Nephron (organoid): ENCODE data around the gene KCNH1.

Experiments
- H3K27ac Mint-ChIP-seq, 3 experiments: 2 replicates each; pipeline ENCODE4 v1.8.0; 2020; ENCODE audit warnings: mixed read lengths in 3 of 3, mild to moderate bottlenecking in 2 of 3, moderate library complexity in 1 of 3
- H3K27me3 Mint-ChIP-seq: 2 replicates; pipeline ENCODE4 v1.8.0; 2021; ENCODE audit warnings: low read depth, mild to moderate bottlenecking, moderate library complexity, mixed read lengths
- H3K36me3 Mint-ChIP-seq: 2 replicates; pipeline ENCODE4 v1.8.0; 2020; ENCODE audit warnings: low read depth, mixed read lengths
- H3K4me1 Mint-ChIP-seq: 2 replicates; pipeline ENCODE4 v1.8.0; 2020; ENCODE audit warnings: mixed read lengths
- H3K4me3 Mint-ChIP-seq, 3 experiments: 2 replicates each; pipeline ENCODE4 v1.8.0; 2020; ENCODE audit warnings: mild to moderate bottlenecking in 3 of 3, mixed read lengths in 3 of 3, moderate library complexity in 2 of 3
- H3K9me3 Mint-ChIP-seq: 2 replicates; pipeline ENCODE4 v1.8.0; 2020; ENCODE audit warnings: mixed read lengths
- CTCF ChIP-seq, 3 experiments: fragments of 200-600 bp; sonication (generic); IDR thresholded peaks; one replicate each; pipeline ENCODE4 v1.5.0; 2021; ENCODE audit warnings: antibody characterized with exemption in 3 of 3; ENCODE audit not compliant: unreplicated experiment in 3 of 3

Gene KCNH1

DNA sequence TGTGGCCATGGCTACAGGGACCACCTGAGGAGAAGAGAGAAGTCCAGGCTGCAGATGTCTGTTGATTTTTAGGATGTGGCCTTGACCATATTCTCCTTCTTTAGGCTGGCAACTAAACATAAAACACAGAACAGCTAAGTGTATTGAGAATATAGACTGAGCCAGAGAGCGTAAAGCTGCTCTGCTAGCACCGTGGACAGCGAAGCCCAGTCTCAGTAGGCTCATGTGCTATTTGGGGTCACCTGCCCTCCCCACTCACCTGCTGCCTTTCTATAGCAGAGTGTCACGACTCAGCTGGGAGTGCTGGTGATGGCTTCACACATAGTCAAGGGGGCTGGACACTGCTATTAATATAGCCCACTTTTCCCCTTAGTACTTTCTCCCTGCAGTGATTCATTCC, 278.5 kb downstream of the KCNH1 start:
- no peak for TF ChIP-seq CTCF (IDR thresholded peaks at IDR 0.05; ENCODE audit: unreplicated experiment in 3 of 3)
- no peaks in the 10 kb centered on the region for H3K36me3 Mint-ChIP-seq
- H3K4me1 Mint-ChIP-seq, result no peaks in the 10 kb centered on the region
- no peaks in the 10 kb centered on the region for H3K27me3 Mint-ChIP-seq
- H3K4me3 Mint-ChIP-seq, result no peak overlapping the region
- no peaks in the 10 kb centered on the region for H3K9me3 Mint-ChIP-seq
- H3K27ac Mint-ChIP-seq, result no peak overlapping the region

- Mint-ChIP-seq H3K27ac (no peak overlapping the region), H3K9me3 (no peaks in the 10 kb centered on the region), H3K4me1 (no peaks in the 10 kb centered on the region), H3K4me3 (no peak overlapping the region), H3K27me3 (no peaks in the 10 kb centered on the region), H3K36me3 (no peaks in the 10 kb centered on the region)
- TF ChIP-seq CTCF (IDR thresholded peaks at IDR 0.05; ENCODE audit: unreplicated experiment in 3 of 3), result no peak
These were observed 280.7 kb downstream of the KCNH1 start for GRCh38 chr1:210853276-210853675.

GRCh38 chr1:210850556-210850955, 283.4 kb downstream of the KCNH1 start:
- Mint-ChIP-seq H3K4me1 (no peaks in the 10 kb centered on the region), H3K36me3 (no peaks in the 10 kb centered on the region), H3K27me3 (no peaks in the 10 kb centered on the region), H3K4me3 (no peak overlapping the region), H3K9me3 (no peaks in the 10 kb centered on the region), H3K27ac (no peak overlapping the region)
- TF ChIP-seq CTCF (IDR thresholded peaks at IDR 0.05; ENCODE audit: unreplicated experiment in 3 of 3), result no peak

DNA sequence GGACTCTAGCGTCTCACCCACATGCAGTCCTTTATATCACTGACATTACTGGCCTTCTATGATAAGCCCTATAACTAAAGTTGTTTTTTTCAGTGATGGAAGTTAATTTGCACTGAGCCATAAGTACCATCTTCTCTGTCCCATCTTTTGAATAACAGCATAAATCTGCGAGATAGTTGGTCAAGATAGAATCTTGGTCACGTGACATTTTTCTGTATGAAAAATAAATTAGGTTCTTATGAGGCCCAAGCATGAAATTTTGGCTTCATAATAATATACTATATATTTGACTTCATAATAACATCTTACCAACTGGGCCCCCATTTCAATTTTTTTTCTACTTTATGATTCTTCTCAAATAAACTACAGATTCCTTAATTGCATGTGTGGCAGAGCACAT, 285.5 kb downstream of the KCNH1 start:
- no peak overlapping the region for H3K4me3 Mint-ChIP-seq

DNA sequence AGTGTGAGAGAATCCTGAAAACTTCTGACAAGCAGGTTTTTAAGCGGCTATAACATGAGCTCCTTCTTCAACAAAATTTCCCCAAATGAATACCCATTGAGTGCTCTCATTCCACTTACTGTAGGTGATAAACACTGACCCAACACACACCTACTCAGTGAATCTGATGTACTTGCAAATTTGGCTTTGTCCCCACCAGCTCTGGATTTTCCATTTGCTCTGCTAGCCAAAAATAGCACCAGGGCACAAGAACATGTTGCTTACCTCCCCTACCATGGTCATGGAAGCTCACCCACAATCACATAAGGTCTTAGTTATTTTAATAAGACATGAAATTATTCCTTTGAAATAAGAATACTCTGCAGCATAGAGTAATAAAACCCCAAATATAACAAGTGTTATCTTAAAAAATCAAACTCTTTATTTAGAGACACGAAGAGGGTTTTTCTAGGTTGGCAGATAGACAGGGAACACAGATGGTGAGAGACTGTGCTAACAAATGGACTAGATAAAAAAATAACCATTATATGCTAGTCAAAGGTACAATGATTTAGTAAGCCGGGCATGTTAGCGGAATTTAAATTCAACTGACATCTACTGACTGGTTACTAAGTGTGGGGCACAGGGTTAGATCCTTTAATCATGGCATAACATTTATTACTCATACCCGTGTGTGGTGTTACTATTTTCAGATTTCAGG, 291.9 kb downstream of the KCNH1 start:
- Mint-ChIP-seq H3K36me3 (no peaks in the 10 kb centered on the region), H3K27ac (no peak overlapping the region), H3K27me3 (no peaks in the 10 kb centered on the region), H3K4me1 (no peaks in the 10 kb centered on the region), H3K4me3 (no peak overlapping the region), H3K9me3 (peaks cover 12% of the 10 kb centered on the region)
- no peak for TF ChIP-seq CTCF (IDR thresholded peaks at IDR 0.05; ENCODE audit: unreplicated experiment in 3 of 3)

More for the DNA sequence above, 285.5 kb downstream of the KCNH1 start:
- Mint-ChIP-seq H3K27ac (no peak overlapping the region), H3K9me3 (peaks cover 4% of the 10 kb centered on the region), H3K4me1 (no peaks in the 10 kb centered on the region), H3K27me3 (no peaks in the 10 kb centered on the region), H3K36me3 (no peaks in the 10 kb centered on the region)
- no peak for TF ChIP-seq CTCF (IDR thresholded peaks at IDR 0.05; ENCODE audit: unreplicated experiment in 3 of 3)
